Inferior parietal cortex (tissue), 1 donor: Measurements from ENCODE around the gene XPO4.
"Not testable (repeated sequence)": the region's sequence is repeated elsewhere in the genome, so short reads cannot be mapped to it uniquely, and the experiment has no call there.

Experiments used
- DNase-seq: peaks from one replicate; pipeline ENCODE4 v3.0.0-alpha.2; 2016; ENCODE audit errors: extremely low spot score

Gene XPO4

DNA sequence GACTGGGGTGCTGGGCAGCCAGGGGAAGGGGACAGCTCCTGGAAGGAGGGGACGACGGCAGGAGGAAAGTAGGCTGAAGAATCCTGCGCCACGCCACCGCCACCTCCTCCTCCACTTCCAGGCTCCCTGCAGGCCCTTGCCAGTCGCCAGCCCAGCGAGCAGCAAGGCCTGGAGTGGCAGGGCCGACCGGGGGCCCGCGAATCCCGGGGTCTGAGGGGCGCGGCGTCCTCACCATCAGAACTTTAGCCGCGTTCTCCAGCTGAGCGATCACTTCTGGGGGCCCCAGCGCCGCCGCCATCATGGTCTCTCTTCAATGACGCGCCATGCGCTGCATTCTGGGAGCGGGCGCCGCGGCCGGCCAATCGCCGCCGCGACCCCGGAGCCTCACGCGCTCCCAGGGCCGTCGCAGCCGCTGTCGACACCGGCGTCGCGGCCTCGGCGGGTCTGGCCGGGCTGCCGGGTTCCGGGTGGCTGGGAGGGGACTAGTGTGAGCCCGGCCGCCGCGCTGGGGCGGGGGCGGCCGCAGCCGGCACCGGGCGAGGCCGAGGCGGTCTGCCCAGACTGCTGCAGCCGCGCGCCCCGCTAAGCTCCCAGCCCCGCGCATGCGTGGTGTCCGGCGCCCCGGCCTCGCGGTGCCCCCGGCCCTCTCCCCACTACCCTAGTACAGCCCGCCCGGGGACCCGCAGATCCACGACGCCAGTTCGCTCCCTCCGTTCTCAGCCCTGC, at the start of gene XPO4:
Gene XPO4, minus strand, starts transcription at position 309 of the 726 bp plus-strand sequence. Its CDS starts 8 bp downstream, at position 301.
- DNase-seq: peak; percentile 75

GRCh38 chr13:20948001-20948400, 45.5 kb upstream of the XPO4 start:
- not testable (repeated sequence) for DNase-seq

DNA sequence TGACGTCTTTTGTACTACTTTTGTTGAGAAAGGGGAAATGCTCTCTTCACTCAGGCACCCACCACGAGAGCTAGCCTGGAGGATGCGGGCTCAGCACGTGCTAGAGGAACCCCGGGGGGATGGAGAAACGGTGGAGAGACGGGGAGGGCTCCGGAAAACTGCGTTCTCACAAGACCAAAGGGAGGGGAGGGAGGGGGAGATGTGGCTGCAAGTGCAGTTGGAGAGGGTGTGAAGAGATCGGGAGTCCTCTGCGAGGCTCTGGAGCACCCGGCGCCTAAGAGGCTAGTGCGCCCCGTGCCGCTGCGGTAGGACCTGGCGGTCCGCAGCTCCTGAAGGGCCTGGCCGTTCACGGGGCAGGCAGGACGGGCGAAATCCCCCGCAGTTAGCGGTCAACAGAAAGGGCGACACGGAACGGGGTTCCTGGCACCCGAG, 43.4 kb upstream of the XPO4 start:
- DNase-seq: no peak

DNA sequence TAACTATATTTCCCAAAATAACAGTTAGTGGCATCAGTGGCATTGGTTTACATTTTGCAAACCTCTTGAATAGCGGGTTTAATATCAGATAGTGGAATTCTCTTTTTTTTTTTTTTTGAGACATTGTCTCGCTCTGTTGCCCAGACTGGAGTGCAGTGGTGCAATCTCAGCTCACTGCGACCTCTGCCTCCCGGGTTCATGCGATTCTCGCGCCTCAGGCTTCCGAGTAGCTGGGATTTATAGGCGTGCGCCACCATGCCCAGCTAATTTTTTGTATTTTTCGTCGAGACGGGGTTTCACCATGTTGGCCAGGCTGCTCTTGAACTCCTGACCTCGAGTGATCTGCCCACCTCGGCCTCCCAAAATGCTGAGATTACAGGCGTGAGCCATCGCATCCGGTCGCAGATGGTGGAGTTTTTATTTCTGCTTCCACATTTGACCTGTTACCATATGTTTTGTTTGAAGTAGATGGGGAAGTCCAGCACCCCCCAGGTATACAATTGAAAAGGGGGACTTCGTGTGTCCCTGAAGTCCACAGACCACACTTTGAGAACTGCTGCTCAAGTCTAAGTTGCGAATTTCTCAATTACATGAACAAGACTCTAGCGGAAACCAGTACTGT, 40.5 kb upstream of the XPO4 start:
- DNase-seq: no peak

GRCh38 chr13:20940511-20940910, 38.0 kb upstream of the XPO4 start:
- DNase-seq: not testable (repeated sequence)

- DNase-seq: no peak
Measured at GRCh38 chr13:20940083-20940482, 37.5 kb upstream of the XPO4 start.

- no peak for DNase-seq
Measured at GRCh38 chr13:20939662-20940061, 37.1 kb upstream of the XPO4 start.

DNA sequence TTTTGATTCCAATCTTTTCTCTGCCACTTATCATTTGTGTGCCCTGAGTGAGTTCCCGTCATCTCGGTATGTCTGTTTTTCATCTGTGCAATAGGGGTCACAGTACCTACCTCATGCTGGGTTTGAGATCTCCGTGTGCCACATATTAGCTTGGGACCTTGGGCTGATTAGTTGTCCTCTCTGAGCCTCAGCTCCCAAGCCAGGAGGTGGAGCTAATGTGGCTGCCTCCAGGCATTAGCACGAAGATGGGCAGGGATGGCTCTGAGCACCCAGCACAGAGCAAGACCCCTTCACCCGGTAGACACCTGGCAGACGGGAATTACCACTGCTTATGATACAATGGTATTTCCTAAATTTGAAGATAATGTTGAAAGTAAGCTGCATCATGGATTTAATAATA, 35.8 kb upstream of the XPO4 start:
- DNase-seq: no peak

DNA sequence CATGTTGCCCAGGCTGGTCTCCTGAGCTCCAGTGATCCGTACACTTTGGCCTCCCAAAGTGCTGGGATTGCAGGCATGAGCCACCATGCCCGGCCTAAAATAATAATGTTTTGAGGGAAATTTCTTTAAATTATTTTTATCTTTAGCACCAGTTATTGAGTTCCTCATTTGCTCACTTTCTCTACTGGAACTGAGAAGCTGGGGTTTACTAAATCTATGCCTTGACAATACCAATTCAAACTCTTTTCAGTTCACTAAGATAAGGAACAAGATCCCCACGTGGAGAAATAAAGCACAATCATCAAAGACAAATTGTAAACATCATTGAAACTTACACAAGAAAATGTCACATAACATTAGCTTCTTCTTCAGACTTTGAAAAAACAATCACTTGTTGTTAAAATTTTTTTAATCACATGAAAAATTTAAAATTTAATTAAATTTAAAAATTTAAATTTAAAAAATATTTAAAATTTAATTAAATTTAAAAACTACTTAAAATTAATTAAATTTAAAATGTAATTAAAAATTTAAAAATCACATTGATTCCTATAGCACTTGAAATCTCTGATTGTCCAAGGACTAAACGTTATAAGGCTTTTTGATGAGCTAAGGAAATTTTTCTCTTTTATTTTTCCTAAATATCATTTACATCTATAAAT, 25.2 kb upstream of the XPO4 start:
- no peak for DNase-seq

- not testable (repeated sequence) for DNase-seq
Measured at GRCh38 chr13:20925395-20925790, 22.8 kb upstream of the XPO4 start.

DNA sequence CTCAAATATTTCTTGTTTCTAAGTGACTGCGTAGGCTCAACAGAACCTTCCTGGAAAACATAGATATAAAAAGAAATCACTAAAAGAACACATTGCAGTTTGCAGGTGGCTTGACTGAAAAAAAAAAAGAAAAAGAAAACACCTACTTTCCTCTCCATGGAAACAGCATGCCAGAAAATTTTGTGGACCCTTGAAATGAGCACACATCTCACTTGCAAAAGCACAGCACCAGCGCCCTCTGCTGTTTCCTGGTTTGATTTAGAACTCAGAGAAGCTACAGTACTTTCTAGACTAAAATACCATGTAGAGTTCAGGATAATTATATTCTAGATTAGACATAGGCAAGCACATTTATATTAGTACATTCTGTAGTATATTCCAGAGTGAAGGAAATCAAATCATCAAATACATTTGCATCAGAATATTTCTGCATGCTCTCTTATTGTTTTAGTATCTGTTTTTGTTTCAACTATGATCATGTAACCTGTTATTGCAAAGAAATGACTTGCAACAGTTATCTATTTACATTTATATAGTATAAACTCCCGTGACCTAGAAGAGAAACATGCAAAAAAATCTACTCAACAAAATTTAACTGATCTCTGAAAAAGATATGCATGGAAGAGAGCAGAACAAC, 22.3 kb upstream of the XPO4 start:
- peak; percentile 90 for DNase-seq

- DNase-seq: no peak
Measured at GRCh38 chr13:20923272-20923671, 20.7 kb upstream of the XPO4 start.

DNA sequence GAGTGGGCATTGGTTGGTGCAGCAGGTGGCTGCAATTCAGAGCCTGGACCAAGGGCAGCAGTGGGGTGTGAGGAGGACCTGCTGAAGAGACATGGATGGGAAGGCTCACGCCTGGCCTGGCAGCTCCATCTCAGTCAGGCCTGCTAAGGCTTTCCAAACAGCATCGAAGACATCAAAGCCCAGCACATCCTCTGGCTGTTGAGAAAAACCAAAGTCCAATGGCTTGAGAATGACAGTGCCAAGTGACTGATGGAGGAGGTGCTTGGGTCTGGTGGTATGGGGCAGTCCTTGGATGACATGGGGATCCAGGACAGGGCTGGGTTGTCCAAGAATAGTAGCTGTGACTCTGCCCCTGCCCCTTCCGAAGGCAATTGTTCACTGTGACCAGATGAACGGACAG, 19.0 kb upstream of the XPO4 start:
- DNase-seq: no peak

DNA sequence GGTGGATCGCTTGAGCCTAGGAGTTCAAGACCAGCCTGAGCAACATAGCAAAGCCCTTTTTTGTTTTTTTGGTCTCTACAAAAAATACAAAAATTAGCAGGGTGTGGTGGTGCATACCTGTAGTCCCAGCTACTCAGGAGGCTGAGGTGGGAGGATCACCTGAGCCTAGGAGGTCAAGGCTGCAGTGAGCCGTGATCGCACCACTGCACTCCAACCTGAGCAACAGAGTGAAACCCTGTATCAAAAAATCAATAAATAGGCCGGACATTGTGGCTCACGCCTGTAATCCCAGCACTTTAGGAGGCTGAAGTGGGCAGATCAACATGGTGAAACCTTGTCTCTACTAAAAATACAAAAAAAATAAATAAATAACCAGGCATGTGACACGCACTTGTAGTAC, 13.1 kb upstream of the XPO4 start:
- DNase-seq: not testable (repeated sequence)

DNA sequence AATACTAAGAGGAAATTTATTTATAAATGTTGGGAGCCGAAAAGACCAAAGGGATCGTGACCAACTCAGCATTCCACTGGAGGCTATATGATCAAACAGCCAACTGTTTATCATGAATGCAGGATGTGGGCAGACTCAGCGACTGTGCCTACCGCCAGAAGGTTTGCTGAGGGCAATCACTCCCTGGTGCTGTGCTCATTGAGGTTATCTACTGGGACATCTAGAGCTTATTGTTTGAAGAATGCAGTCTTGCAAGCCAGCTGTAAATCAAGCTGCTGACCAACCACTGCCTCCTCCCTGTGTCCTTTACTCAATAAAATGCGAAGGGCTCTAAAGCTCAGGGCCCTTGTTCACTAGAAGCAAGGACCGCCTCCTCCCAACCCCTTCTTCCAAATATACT, 8.5 kb upstream of the XPO4 start:
- DNase-seq: no peak

- no peak for DNase-seq
Measured at GRCh38 chr13:20908714-20909497, 6.4 kb upstream of the XPO4 start.

DNA sequence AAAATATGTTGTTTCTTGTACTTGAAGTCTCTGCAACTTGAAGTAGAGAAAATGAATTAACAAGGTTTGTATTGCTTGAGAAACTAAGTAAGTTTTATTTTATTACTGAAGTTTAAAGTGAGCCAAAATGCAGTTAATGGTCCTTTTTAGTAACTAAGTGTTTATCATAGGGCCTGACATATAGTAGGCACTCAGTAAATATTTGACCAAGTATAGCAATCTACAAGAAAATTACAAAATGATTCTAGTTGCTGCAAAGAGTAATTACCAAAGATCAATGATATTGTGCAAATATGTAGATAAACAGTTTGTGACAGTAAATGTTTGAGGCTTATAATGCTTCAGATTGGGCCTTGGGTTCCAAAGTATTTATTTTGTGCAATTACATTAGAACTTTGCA, 2.4 kb upstream of the XPO4 start:
- DNase-seq: no peak

DNA sequence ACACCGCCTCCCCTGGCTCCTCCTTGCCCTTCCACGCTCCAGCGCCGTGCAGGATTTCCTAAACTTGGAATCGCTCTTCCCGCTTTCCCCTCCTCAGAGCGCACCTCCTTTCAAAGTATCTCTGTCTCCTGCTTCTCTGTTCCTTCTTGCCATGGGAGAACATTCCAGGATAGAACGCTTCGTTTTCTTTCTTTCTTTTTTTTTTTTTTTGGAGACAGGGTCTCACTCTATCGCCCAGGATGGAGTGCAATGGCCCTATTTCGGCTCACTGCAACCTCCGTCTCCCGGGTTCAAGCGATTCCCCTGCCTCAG, 574 bp upstream of the XPO4 start:
- DNase-seq: no peak

- no peak for DNase-seq
Measured at GRCh38 chr13:20901668-20902437, 693 bp downstream of the XPO4 start.

DNA sequence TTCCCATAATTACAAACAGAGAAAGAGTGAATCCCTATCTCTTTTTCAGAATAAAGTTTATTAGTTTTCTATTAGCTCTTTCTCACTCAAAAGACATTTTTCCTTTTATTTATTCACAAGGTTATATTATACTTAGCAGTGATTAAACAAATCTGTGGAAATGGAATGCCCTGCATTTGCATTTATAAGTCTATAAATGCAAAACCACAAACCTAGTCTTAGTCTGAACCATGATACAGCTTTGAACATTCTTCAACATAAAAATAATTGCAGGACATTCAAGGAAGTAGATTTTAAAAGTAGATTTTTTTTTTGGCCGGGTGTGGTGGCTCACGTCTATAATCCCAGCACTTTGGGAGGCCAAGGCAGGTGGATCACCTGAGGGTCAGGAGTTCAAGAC, 8.3 kb downstream of the XPO4 start:
- no peak for DNase-seq

GRCh38 chr13:20891768-20892167, 10.8 kb downstream of the XPO4 start:
- no peak for DNase-seq
